Small intestine (tissue), 7 donors: Measurements from ENCODE around the gene CD274. TPM values are rescaled to one million over a fixed set of nuclear protein-coding genes. Genes with fewer than 3 reads are reported as not detected.
"Not testable (repeated sequence)": the region's sequence is repeated elsewhere in the genome, so short reads cannot be mapped to it uniquely, and the experiment has no call there.

Experiments used
- DNase-seq, 2 donors: peaks; one replicate each; pipeline versions ENCODE4 v3.0.0 to v3.0.0-alpha.2; 2013
- FAIRE-seq: peaks from 2 replicates; lab custom pipeline; 2012; peaks lifted over from hg19 to GRCh38; lab: Jason Lieb, UNC
- H3K27ac ChIP-seq, 3 donors: one replicate each; pipeline ENCODE4 v1.5.1; 2013; ENCODE audit warnings: low read length in 2 of 3, mild to moderate bottlenecking in 2 of 3, control low read depth in 1 of 3, inconsistent platforms in 1 of 3, low read depth in 1 of 3, moderate library complexity in 1 of 3
- H3K27me3 ChIP-seq, 3 donors: one replicate each; pipeline ENCODE4 v1.6.1; 2013; ENCODE audit warnings: low read length in 3 of 3, inconsistent platforms in 1 of 3; ENCODE audit not compliant: control insufficient read depth in 3 of 3, insufficient read depth in 3 of 3
- H3K36me3 ChIP-seq, 3 donors: one replicate each; pipeline ENCODE4 v1.6.1; 2013; ENCODE audit warnings: low read length in 3 of 3, inconsistent platforms in 1 of 3, low read depth in 1 of 3, mild to moderate bottlenecking in 1 of 3, moderate library complexity in 1 of 3; ENCODE audit not compliant: control insufficient read depth in 3 of 3, insufficient read depth in 2 of 3
- H3K4me1 ChIP-seq, 3 donors: one replicate each; pipeline ENCODE4 v1.6.1; 2013; ENCODE audit warnings: low read length in 2 of 3, inconsistent platforms in 1 of 3, low read depth in 1 of 3, mild to moderate bottlenecking in 1 of 3, moderate library complexity in 1 of 3; ENCODE audit not compliant: control insufficient read depth in 3 of 3, insufficient read depth in 2 of 3
- H3K4me3 ChIP-seq, 3 donors: one replicate each; pipeline ENCODE4 v1.5.1; 2013; ENCODE audit warnings: low read length in 3 of 3, control low read depth in 1 of 3, inconsistent platforms in 1 of 3, low read depth in 1 of 3, mild to moderate bottlenecking in 1 of 3, moderate library complexity in 1 of 3
- H3K9me3 ChIP-seq, 2 donors: one replicate each; pipeline ENCODE4 v1.6.1; 2013; ENCODE audit warnings: low read depth in 1 of 2, low read length in 1 of 2; ENCODE audit not compliant: control insufficient read depth in 2 of 2, insufficient read depth in 1 of 2
- WGBS, 3 donors: extraction: QIAGEN DNeasy Blood & Tissue Kit; methylation state at CpG; one replicate each; pipeline ENCODE4 v1.1.7; 2013; 5-methylcytosine and 5-hydroxymethylcytosine counted together
- polyA plus RNA-seq, 4 donors: library from polyadenylated mRNA; stranded (reverse) in 3 of 4; unstranded in 1 of 4; fragments of 200-250 nt in 3 of 4; fragments of 120-200 nt in 1 of 4; gene quantifications; one replicate each; pipeline versions ENCODE4 v1.2.1 to v1.2.3, GENCODE V29; 2013
- donor health status: healthy with polysubstance abuse.
- donor health status: control.
- donor health status: control.
- donor health status: Bipolar disorder and iron deficiency.
- donor health status: healthy.

CD274 gene
- polyA plus RNA-seq, 4 donors, result 1.1 to 3.4 (median 1.1) TPM

DNA sequence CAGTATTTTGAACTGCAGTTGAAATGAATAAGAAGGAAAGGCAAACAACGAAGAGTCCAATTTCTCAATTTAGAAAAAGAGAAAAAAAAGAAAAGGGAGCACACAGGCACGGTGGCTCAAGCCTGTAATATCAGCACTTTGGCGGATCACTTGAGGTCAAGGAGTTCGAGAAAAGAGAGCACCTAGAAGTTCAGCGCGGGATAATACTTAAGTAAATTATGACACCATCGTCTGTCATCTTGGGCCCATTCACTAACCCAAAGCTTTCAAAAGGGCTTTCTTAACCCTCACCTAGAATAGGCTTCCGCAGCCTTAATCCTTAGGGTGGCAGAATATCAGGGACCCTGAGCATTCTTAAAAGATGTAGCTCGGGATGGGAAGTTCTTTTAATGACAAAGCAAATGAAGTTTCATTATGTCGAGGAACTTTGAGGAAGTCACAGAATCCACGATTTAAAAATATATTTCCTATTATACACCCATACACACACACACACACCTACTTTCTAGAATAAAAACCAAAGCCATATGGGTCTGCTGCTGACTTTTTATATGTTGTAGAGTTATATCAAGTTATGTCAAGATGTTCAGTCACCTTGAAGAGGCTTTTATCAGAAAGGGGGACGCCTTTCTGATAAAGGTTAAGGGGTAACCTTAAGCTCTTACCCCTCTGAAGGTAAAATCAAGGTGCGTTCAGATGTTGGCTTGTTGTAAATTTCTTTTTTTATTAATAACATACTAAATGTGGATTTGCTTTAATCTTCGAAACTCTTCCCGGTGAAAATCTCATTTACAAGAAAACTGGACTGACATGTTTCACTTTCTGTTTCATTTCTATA is 602 bp upstream of the CD274 start:
- Histone ChIP-seq H3K4me3 (peak overlapping the region; percentile 39 to 53 (median 52)), H3K9me3 (no peaks in the 10 kb centered on the region), H3K36me3 (no peaks in the 10 kb centered on the region), H3K4me1 (no peaks in the 10 kb centered on the region), H3K27ac (peak overlapping the region; percentile 88 to 98 (median 90)), H3K27me3 (peaks cover 0 to 3% (median 0%) of the 10 kb centered on the region in 3 donors)
- WGBS, 3 donors, result 26 to 43% (median 34%) methylated on average over 15 of the region's 15 CpGs
- DNase-seq (no peak), FAIRE-seq (no peak)

DNA sequence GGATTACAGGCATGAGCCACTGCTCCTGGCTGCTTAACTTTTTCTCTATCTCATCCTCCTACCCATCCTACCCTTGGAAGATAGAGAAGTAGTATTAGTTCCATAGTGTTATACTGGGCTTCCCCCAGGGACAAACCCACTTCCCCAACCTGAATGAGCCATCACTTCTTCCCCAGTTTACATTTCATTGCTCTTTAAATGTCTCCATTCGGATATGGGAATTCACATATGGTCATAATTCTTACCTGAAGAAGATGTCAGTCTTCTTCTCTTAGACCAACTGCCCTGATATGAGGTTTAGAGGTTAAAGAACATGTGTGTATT is 1.9 kb downstream of the CD274 start:
- Histone ChIP-seq H3K36me3 (no peaks in the 10 kb centered on the region), H3K4me1 (no peaks in the 10 kb centered on the region), H3K9me3 (no peaks in the 10 kb centered on the region), H3K27ac (no peak overlapping the region), H3K4me3 (no peak overlapping the region), H3K27me3 (no peaks in the 10 kb centered on the region)
- WGBS, 3 donors, result 57 to 72% (median 59%) methylated on average over 1 of the region's 1 CpG
- no peak for FAIRE-seq
- DNase-seq, result no peak

DNA sequence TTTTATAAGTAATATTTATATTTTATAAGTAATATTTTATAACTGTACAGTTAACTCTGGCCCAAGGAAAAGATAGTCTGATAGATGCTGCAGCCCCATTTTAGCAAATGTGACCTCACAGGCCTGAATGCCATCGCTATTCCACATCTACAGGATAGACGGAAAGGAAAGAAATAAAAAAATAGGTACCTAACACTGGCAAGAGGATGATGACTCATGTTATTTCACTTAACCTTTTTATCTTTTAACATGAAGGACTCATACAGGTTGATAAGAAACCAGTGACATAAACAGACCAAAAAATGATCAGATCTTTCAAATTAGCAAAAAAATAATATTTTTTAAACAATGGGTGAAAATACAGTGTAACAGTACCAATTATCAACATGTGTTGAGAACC is 2.7 kb downstream of the CD274 start:
- Histone ChIP-seq H3K36me3 (no peaks in the 10 kb centered on the region), H3K27me3 (no peaks in the 10 kb centered on the region), H3K4me1 (no peaks in the 10 kb centered on the region), H3K9me3 (no peaks in the 10 kb centered on the region), H3K27ac (no peak overlapping the region), H3K4me3 (no peak overlapping the region)
- WGBS, 3 donors, result 68 to 80% (median 79%) methylated on average over 2 of the region's 2 CpGs
- FAIRE-seq (no peak), DNase-seq (no peak)

DNA sequence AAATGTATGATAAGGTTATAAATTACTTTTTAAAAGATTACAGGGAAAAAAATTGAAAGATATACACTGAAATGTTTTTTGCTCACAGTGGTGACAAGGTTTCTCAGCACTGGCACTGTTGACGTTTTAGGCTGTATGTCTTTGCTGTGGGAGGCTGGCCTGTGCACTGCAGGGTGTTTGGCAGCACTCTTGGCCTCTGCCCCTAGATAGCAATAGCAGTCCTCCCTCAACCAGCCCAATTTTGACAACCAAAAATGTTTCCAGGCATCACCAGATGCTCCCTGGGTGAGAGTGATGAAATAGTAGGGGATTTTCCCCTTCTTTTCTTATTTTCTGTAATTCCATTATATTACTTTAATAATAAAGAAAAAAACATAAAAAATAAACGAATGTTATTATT is 3.3 kb downstream of the CD274 start:
- no peak for DNase-seq
- no peak overlapping the region for H3K27ac ChIP-seq
- 35 to 74% (median 73%) methylated on average over 2 of the region's 2 CpGs for WGBS, 3 donors
- no peak for FAIRE-seq
- no peaks in the 10 kb centered on the region for H3K27me3 ChIP-seq
- H3K4me1 ChIP-seq, result no peaks in the 10 kb centered on the region
- H3K4me3 ChIP-seq, result no peak overlapping the region
- no peaks in the 10 kb centered on the region for H3K36me3 ChIP-seq
- no peaks in the 10 kb centered on the region for H3K9me3 ChIP-seq

DNA sequence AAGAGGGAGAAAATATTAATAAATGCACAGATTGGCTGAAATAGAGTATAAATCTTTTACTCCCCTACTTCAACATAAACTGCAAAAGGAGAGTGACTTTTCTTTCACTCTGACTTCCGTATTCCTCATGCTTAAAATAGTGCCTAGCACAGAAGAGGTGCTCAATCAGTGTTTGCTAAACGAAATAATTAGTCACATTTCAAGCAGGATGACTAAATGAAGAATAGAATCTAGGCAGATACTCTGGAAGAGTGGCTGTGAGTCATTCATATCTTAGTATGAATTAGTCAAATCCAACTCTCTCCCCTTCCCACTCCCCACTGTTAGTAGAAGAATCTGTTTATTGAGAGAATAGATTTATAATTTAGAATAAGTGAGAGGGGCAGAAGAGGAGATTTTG is 4.8 kb downstream of the CD274 start:
- H3K9me3 ChIP-seq, result no peaks in the 10 kb centered on the region
- H3K27ac ChIP-seq, result no peak overlapping the region
- H3K27me3 ChIP-seq, result no peaks in the 10 kb centered on the region
- 48 to 62% (median 54%) methylated on average over 2 of the region's 2 CpGs for WGBS, 3 donors
- DNase-seq (no peak), FAIRE-seq (no peak)
- H3K4me1 ChIP-seq, result no peaks in the 10 kb centered on the region
- H3K4me3 ChIP-seq, result no peak overlapping the region
- no peaks in the 10 kb centered on the region for H3K36me3 ChIP-seq

DNA sequence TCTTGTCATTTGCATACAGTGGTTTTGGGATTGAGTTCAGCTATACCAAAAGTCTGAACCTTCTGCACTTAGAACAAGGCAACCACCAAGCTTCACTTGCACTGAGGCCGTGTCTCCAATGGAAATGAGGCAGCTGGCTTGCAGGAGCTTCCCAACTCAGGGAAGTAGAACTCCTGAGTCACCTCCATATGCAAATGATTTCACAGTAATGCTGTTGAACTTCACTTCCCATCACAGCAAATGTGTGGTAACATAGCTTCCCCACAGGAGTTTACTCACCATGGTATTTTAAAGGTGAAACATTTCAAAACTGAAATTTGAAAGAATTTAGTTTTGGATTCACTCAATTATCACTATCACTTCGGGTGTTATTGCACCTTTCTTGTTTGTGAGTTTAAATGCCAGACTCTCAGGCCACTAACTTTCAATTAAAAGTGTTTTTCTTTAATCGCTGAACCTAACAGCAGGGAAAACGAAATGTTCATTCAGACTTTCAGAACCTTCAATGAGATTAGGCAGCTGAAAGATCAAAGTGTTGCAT is 9.0 kb downstream of the CD274 start:
- no peak overlapping the region for H3K27ac ChIP-seq
- peaks cover 0 to 2% (median 0%) of the 10 kb centered on the region in 3 donors for H3K36me3 ChIP-seq
- H3K27me3 ChIP-seq, result no peaks in the 10 kb centered on the region
- H3K4me1 ChIP-seq, result no peaks in the 10 kb centered on the region
- DNase-seq (no peak), FAIRE-seq (no peak)
- 75 to 81% (median 77%) methylated on average over 4 of the region's 4 CpGs for WGBS, 3 donors
- H3K9me3 ChIP-seq, result no peaks in the 10 kb centered on the region
- H3K4me3 ChIP-seq, result no peak overlapping the region

DNA sequence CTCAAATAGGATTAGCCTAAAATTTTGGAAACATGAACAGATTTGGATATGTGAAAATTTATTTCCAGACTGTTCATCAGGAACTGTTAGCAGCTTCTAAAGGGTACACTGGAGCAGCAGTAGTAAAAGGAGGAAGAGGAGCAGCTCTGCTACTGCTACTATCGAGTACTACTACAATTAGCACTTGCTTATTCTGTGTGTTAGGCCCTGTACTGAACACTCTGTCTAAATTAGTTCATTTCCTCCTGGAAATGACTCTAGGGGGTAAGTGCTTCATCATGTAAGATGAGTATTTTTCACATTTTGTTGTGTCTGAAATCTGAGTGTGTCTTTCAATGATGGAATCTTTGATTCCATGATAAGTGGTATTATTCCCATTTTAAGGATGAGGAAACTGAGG is 9.8 kb downstream of the CD274 start:
- FAIRE-seq (no peak), DNase-seq (no peak)
- WGBS, 3 donors, result 69 to 90% (median 82%) methylated on average over 1 of the region's 1 CpG
- Histone ChIP-seq H3K9me3 (no peaks in the 10 kb centered on the region), H3K4me1 (no peaks in the 10 kb centered on the region), H3K36me3 (peaks cover 0 to 5% (median 0%) of the 10 kb centered on the region in 3 donors), H3K27me3 (no peaks in the 10 kb centered on the region), H3K27ac (no peak overlapping the region), H3K4me3 (no peak overlapping the region)

DNA sequence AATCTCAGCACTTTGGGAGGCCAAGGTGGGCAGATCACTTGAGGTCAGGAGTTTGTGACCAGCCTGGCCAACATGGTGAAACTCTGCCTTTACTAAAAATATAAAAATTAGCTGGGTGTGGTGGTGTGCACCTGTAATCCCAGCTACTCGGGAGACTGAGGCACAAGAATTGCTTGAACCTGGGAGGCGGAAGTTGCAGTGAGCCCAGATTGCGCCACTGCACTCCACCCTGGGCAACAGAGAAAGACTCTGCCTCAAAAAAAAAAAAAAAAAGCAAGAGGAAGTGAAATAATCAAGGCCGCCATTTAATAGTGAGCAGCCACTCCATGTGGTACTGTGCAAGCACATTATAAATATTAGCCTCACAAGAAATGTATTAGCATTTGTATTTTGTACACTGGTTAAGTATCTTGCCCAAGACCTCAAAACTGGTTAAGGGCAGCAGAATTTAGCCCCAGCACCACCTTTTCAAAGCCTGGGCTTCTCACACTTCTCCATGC is 14.5 kb downstream of the CD274 start:
- not testable (repeated sequence) for H3K4me1 ChIP-seq, H3K27me3 ChIP-seq, H3K4me3 ChIP-seq, H3K27ac ChIP-seq, H3K36me3 ChIP-seq, H3K9me3 ChIP-seq, DNase-seq, FAIRE-seq
- 85 to 89% (median 88%) methylated on average over 4 of the region's 4 CpGs for WGBS, 3 donors
